Islet of Langerhans (tissue), 1 donor: ENCODE results near the gene PRKAR1B.

Source experiments
- FAIRE-seq: peaks from one replicate; lab custom pipeline; 2011; peaks lifted over from hg19 to GRCh38; lab: Jason Lieb, UNC

Gene PRKAR1B

DNA sequence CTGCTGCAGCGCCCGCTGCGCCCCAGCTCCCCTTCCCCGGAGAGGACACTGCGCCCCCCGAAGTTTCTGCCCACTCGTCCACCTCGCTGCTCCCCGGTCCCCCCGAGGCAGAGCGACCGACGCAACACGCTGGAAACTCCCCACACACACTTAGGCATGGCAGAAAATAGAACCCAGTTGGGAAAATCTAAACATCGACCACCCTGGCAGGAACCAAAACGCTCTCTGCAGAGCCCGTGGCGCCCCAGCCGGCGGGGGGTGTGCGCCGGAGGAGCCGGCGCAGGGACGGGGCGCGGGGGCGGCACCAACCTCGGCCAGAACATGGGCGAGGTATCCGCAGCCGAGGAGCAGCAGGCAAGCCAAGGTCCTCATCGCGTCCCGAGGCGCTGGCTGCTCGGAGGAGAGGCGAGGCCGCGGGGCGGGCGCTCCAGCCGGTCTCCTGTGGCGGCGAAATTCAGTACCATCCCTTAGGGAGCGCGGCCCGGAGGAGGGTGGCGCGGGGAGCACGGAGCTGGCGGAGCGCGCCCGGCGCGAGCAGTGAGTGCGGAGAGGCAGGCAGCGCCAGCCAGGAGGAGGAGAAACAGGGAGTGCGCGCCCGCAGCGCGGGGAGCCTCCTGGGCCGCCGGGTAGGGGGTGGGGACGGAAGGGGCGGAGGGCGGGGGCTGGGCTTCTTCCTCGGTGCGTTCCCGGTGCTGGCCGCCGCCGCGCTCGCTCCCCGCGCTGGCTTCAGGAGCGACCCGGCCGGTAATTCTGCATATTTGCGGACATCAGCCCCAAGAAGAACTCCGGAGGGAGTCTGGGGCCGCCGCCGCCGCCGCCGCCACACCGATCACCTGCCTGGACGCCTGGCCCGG is 208.2 kb downstream of the PRKAR1B start:
- no peak for FAIRE-seq

DNA sequence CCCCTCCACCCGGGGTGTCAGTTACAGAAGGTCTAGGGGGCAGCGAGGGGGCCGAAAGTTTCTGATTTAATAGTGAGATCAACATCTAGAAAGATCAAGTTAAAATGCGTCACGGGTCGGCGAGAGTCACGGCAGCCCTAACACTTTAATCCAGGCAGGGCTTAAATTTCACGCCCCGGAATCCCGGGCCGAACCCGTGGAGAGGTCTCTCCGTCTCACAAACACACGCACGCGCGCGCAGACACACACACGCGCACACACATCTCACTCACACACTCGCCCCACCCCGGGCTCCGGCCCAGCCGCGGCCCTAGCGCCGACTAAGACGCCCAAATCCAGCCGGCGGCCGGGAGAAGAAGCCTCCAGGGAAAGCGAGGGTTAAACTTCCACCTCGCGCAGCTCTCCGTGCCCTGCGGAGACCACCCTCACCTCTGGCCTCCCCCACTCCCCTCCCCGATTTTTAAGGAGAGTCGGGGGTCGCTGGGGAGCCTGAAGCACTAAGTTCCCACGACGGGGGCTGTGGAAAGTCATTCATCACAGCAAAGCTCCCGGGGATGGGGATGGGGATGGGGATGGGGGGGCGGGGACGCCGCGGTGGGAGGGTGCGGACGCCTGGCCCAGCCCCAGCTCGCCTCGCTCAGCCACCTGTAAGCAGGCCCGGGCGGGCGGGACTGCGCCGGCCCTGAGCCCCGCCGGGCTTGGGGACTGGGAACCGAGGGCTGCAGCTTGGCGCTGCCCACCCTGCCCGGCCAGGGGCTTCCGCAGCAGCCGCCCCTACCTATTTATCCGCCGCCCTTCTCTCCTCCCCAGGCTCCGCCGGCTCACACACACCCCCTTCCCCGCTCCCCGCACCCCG is 209.1 kb downstream of the PRKAR1B start:
- FAIRE-seq = no peak

DNA sequence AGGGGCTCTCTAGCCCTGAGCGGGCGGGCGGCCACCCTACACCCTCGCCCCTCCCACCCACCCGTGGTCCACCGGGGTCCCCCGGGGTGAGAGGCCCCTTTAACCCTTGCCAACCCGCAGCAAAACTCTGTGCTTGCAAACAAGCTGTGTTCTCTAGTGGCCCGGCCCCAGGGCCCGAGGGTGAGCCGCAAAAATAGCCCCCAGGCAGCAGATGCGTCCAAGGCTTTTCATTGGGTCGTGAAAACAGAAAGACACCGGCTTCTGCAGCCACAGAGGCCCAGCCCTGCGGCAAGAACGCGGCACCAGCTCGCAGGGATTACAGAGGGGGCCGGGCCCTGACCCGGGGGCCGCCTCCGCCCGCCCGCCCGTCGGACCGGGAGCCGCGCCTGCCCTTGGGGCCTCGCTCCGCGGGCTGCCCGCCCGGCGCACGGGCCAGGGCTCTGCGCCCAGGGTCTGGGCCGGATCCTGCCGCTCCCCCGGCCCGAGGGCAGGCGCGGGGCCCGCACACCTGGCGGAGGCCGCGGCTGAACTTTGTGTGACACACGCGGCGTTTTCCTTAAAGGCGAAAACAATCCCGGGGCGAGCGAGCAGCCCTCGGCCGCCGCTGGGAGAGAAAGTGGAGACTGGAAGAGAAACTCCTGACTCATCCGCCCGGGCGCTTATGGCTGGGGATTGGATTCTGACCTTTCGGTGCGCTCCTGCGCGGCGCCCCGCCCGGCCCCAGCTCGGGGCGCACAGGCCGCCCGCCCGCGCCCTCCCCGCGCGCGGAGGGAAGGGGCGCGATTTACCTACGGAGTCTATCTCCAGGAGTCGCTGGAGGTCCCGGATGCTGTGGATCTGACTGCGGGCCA is 210.2 kb downstream of the PRKAR1B start:
- no peak for FAIRE-seq

DNA sequence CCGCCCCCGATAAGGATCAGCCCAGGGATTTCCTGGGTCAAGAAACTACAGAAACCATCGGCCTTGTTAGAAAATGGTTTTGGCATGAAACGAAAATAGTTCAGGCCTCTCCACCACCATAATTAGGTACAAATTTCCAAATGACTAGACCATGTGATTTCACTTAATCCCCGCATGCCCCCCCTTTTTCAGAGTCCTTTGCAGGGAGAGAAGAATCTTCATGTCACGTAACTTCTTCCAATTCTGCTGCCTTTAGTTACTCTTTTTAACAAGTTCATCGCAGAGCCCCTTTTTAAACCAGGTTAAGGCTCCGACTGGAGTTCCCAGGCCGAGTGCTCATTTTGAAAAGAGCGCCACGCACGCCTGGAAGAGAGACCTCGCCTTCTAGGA is 210.9 kb downstream of the PRKAR1B start:
- no peak for FAIRE-seq

DNA sequence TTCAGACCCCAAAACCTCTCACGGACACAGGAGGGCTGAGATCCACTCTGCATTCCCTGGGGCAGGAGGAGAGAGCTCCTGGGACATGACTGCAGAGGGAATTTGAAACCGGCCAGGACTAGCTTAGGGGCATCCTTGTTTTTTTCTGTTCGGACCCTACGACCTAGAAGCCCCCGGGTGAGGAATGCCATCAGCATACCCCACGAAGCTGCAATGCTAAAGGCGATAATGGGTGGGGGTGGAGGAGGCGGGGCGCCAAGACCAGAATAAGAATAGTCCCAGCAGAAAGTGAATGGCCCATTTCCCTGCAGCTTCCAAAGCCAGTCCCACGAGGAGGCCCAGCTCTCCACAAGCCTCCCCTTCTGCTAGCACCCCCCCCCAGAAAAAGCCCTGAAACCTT is 211.5 kb downstream of the PRKAR1B start:
- no peak for FAIRE-seq

DNA sequence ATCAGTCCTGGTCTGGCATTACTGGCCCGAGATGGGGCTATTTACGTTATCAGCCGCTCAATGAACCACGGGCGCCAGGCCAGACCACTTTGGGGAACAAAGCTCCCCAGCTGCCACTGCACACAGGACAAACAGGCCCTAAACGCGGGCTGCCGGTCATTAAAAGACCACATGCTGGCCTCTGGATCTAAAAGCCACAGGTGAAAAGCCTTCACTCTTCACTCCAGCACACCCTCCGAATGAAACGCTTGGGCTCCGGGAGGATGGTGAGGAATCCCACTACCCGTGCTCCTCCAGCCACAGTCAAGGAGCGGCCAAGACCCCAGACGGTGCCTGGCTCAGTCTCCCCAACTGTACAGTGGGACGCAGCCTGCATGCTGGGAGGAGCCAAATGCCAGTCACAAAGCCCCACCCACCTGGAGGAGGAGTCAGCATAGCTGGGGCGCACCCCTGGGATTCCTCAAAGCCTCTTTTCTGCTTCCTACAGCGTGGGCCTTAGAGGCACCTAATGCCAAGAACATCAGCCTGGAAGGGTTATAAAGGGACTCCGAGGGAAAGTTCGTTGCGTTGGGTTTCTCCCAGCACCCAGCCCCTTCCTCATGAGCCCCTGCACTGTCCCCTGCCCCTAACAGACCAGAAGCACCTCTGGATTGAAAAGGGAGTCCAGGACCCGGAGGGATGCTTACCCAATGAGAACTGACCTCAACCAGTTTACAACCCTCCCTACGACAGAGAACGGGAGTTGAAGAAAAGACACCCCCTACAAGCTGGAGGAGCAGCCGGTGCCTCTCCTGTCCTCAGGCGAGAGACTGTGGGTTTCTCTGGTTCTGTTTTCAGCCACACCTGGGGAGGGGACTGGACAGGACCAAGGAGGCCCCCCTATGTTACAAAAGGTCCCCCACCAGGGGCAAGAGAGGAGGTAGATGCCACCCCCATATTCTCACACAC is 212.2 kb downstream of the PRKAR1B start:
- FAIRE-seq = no peak

DNA sequence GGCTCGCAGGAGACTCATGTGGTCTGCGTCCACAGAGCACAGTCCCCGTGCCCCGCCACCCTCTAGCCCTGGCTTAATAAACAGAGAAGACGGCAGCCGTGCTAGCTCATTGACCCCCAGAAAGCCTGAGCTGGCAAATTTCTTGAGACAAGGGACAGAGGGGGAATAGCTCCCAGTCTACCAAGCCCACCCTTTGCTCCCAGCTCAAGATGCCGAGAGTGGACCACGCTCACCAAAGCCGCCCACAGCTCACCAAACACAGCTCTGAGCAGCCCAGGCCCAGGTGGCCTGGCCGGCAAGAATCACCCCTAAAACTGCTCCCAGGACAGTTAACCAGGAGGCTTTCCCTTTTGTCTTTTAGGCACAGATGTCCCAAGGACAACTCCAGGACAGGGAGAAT is 212.8 kb downstream of the PRKAR1B start:
- FAIRE-seq = no peak

DNA sequence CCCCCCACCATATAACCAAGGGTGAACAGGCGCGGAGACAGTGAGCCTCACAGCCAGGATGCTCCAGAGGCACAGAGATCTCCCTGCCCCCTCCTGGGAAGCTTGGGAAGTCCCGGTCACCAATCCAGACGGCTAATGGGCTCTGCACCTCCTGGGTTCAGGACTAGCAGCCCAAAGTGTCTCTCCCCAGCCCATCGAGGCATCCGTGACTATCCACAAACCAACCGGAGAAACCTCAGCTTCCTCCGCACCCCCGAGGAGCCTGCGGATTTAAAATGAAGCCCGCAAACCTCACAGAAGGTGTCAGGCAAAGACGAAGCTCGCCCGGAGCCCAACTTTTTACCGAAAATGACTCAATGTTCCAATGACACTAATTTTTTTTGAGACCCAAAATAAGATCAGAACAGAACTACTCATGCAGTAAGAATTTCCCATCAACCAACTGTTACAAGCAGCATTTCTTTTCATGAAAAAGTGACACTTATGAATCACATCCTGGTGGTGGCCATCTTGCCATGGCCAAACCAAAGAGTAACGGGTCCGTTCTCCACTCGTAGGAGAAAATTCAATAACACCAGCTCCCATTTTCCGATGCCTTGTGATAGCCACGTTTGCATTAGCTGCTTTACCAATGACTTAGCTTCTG is 213.4 kb downstream of the PRKAR1B start:
- FAIRE-seq = no peak

DNA sequence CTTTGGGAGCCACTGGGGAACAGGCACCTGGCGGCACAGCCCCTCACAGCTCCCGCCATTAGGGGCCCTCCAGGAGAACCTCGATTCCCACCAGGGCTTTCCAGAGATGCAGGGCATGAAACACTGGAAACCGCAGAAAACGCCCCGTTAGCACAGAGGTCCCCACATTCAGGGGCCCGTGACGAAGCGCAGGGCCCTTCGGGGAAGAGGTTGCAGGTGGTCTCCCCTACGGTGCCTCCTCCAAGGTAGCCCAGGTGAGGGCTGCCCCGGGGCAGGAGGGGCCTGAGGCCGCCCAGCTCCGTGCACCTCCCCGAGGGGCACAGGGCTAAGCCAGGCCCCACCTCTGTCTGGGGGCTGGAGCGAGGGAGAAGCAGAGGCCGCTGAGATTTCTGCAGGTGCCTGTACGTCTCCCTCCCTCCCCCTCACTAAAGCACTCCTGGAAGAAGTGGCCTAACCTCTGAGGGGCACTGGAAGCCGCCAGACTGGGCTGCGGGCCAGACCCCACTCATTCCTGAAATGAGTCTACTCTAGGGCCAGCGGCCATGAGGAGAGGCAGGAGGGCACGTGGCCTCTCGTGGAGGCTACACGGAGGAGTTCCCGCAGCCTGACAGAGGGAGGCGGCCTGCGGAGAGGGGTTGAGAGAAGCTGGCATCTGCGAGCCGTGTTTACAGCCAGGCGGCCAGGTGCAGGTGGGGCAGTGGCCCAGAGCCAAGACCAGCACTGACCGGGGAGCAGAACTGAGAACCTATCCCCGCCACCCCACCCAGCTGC is 214.4 kb downstream of the PRKAR1B start:
- FAIRE-seq = no peak

DNA sequence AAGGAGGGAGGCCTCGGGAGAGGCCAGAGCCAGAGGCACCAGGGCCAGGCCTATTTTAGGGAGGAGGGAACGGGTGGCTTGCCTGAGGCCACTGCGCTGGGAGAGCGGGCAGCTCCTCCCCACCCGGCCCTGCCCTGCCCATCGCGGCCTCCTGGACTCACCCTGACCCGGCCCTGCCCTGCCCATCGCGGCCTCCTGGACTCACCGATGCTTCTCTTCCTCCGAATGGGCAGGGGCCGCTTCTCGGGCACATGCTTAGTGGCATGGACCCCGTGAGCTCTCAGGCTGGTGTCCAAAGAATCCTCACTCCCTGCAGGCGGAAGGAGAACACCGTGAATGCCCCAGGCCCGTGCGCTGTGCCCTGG is 215.0 kb downstream of the PRKAR1B start:
- no peak for FAIRE-seq

DNA sequence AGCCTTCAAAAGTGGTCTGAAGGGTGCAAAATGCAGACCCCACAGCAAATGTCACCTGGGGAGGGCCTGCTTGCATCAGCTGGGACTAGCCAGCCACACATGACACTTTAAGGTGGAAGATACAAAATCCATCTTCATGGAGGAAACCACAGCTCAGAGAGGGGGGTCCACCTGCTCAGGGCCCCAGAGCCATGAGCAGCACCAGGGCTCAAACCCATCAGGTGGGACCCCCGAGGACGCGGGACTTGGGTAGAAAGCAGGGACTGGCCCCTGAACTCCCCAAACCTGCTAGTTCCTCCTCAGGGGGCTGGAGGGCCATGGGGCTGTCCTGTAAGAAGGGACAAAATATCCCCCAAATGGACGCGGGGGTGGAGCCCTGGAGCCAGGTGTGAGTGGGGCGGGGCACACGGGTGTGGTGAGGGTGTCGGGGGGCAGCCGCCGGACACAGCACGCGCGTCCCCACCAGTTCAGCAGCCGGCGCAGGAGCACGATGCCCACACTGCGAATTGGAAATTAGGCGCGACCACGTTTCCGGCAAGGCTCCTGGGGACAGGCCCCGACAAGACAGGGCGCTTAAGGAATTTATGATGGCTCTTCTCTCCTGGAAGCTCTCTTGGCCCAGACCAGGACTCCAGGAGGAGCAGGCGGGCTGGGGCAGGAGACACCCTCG is 215.5 kb downstream of the PRKAR1B start:
- no peak for FAIRE-seq

DNA sequence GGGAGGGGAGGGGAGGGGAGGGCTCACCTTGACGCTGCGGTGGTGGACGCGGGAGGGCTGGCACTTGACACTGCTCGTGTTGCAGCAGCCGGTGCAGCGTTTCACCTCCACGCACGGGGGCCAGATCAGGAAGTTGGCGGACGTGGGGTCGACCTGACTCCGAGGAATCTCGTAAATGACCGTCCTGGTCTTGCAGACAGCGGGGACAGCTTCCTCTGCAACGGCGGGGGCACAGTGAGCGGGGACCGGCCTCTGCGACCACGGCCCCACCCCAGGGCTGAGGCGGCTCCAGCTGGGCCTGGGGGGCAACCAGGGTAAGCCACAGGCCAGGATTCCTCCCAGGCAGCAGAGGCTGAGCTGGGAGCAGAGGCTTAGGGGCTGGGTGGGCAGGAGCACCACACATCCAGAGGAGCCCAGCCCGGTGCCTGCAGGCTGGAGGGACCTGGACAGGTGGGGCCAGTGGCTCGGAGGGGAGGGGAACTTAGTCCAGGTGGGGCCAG is 216.2 kb downstream of the PRKAR1B start:
- FAIRE-seq = no peak

DNA sequence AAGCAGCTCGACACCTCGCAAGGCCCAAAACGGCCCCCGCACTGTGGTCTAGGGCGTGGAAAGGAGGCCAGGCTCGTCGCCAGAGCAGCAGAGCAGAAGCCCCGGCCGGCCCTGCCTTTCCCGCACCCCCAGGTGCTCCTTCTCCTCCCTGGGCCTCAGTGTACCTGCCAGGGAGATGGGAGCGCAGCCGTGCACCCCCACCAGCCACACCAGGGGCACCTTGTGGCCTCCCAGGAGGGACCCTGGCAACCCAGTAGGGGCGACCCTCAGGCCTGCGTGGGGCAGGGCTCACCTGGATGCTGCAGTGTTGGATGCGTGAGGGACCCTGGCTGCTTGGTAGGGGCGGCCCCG is 217.0 kb downstream of the PRKAR1B start:
- FAIRE-seq = no peak

DNA sequence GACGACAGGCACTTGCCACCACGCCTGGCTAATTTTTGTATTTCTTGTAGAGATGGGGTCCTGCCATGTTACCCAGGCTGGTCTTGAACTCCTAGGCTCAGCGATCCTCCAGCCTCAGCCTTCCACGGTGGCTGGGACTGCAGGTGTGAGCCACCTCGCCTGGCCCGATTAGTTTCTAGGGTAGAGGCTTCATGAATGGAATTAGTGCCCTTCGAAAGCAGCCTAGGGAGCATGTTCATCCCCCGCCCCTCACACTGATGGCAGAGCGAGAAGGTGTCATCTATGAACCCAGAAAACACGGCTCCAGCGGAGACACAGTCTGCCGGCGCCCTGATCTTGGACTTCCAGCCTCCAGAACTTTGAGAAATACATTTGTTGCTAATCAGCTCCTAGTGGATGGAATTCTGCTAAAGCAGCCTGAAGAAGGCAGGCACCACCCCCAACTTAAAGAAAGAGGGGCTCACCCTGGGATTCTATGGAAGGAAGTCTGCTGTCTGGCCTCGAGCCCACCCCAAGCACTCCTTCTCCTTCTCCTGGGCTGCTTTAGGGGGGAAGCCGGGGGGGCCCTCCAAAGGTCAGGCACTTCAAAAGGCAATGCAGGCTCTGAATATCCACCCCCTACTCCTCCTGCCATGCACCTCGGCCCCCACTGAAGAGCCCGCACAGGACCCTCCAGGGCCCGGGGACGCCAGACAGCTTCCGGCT is 217.5 kb downstream of the PRKAR1B start:
- FAIRE-seq = no peak

DNA sequence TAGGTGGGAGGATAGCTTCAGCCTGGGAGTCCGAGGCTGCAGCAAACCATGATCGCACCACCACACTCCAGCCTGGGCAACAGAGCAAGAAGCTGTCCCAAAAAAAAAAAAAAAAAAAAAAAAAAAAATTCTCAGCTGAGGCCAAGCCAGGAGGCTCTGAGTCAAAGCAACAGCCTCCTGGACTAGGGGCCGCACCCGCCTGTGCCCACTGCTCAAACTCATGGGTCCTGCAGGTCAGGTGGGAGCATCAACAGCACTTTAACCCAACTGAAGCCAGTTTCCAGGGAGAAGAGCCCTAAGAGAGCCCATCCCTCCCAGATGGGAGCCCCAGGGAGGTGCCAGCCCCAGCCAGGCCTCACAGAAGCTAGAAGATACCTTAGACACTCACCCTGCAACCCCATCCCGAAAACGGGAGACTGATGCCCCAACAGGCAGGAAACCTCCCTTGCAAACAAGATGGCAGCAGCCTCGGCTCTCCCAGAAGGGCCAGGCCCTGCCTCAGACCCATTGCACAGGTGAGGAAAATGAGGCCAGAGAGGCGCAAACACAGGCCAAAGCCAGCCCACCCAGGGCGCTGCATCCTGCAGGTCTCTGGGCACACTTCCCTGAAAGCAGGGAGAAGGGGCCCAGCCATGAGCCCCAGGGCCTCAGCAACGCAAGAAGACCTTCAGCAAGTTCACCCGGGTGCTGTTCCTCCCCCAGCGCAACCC is 218.5 kb downstream of the PRKAR1B start:
- FAIRE-seq = no peak

DNA sequence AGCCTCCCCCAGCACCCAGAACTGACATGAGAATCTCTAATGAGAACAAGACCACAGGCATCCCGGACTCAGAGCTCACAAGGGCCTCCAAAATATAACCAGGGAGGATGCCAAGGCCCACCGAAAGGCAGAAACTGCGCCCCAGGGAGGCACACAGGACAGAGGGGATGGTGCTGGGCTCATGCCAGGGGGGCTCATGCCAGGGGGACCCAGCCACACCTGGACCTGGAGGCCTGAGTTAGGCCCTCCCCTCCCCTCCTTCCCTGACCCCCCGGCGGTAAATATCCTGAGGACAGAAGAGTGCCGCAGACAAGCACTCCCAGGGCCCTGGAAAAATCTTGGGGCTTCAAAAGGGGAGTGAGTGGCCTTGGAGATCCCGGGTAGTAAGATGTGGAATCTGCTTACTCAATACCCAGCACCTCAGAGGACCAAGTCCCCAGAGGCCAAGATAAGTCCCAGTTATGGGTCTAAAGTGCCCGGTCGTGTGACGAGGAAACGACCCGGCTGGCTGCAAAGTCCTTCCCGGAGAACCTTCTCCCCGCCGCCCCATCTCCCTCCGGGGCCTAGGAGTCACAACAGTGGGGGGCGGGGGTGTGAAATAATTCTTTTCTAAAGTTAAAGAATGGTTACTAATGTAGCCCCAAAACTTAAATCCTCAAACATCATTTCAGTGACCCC is 219.3 kb downstream of the PRKAR1B start:
- no peak for FAIRE-seq

DNA sequence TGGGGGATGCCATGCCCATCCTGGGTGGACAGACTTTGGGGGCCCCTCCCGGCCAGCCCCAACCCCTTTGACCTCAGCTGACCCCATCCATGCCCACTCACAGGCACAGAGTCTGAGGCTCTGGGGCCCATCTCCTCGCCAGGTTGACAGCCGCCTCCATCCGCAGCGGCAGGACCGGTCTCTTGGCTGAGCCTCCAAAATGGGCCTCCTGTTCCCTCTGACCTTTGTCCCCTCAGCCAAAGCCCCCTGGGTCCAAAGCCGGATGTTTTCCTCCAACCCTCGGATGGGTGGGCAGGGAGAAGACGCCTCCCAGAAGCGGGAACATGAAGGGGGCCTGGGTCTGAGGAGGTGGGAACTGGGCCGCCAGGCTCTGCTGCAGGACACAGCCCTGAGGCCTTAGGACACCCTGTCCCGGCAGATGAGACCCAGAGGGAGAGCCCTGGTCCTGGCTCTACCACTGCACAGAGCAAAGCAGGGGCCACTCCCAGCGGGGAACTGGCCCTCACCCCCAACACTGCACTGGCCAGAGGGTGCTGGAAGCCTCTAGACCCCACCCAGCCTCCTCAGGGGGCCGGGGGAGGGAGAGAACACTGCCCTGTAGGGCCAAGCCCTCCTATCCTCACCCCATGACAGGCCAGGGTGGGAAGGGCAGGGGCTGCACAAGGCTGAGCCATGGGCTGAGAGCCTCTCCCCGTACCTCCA is 220.0 kb downstream of the PRKAR1B start:
- FAIRE-seq = no peak
